H9 (cell line): Measurements from ENCODE around the gene FXYD4. TPM values are rescaled to one million over a fixed set of nuclear protein-coding genes. Genes with fewer than 3 reads are reported as not detected.

Experiments
- DNase-seq: peaks from one replicate; pipeline ENCODE4 v3.0.0-alpha.2; 2017
- H2AFZ ChIP-seq: one replicate; pipeline ENCODE4 v1.6.1; 2013; ENCODE audit warnings: mild to moderate bottlenecking, low read length, control low read depth, moderate library complexity
- H2AK5ac ChIP-seq: 2 replicates; pipeline ENCODE4 v1.6.1; 2013; ENCODE audit warnings: low read length, control low read depth, mixed read lengths; ENCODE audit not compliant: insufficient read length
- H2BK120ac ChIP-seq: one replicate; pipeline ENCODE4 v1.6.1; 2013; ENCODE audit warnings: low read depth, mild to moderate bottlenecking, low read length, control low read depth, inconsistent platforms; ENCODE audit not compliant: poor library complexity, severe bottlenecking
- H2BK12ac ChIP-seq: 2 replicates; pipeline ENCODE4 v1.6.1; 2013; ENCODE audit warnings: low read length, control low read depth, mixed read lengths, low read depth; ENCODE audit not compliant: insufficient read length
- H2BK15ac ChIP-seq: 2 replicates; pipeline ENCODE4 v1.6.1; 2013; ENCODE audit warnings: low read depth, low read length, control low read depth
- H2BK20ac ChIP-seq: one replicate; pipeline ENCODE4 v1.6.1; 2013; ENCODE audit warnings: low read depth, mild to moderate bottlenecking, low read length, control low read depth, inconsistent platforms; ENCODE audit not compliant: poor library complexity, severe bottlenecking
- H2BK5ac ChIP-seq: 2 replicates; pipeline ENCODE4 v1.6.1; 2013; ENCODE audit warnings: low read length, control low read depth, mixed read lengths; ENCODE audit not compliant: insufficient read length
- H3K14ac ChIP-seq: 2 replicates; pipeline ENCODE4 v1.6.1; 2013; ENCODE audit warnings: low read length, control low read depth; ENCODE audit not compliant: insufficient read depth
- H3K18ac ChIP-seq: 2 replicates; pipeline ENCODE4 v1.6.1; 2013; ENCODE audit warnings: low read depth, mild to moderate bottlenecking, mixed read lengths, low read length, control low read depth; ENCODE audit not compliant: insufficient read length
- H3K23ac ChIP-seq: 2 replicates; pipeline ENCODE4 v1.6.1; 2013; ENCODE audit warnings: low read length, control low read depth, mixed read lengths, low read depth; ENCODE audit not compliant: insufficient read length
- H3K23me2 ChIP-seq: 2 replicates; pipeline ENCODE4 v1.6.1; 2013; ENCODE audit warnings: low read depth, mild to moderate bottlenecking, mixed read lengths, low read length, control low read depth; ENCODE audit not compliant: insufficient read length, poor library complexity, severe bottlenecking
- H3K27ac ChIP-seq: 2 replicates; pipeline ENCODE4 v1.5.1; 2013; ENCODE audit warnings: low read length, control low read depth, mixed read lengths, low read depth; ENCODE audit not compliant: insufficient read length
- H3K27me3 ChIP-seq: 2 replicates; pipeline ENCODE4 v1.6.1; 2013; ENCODE audit warnings: low read length, control low read depth, inconsistent platforms; ENCODE audit not compliant: insufficient read depth
- H3K4ac ChIP-seq: 2 replicates; pipeline ENCODE4 v1.6.1; 2013; ENCODE audit warnings: low read depth, mild to moderate bottlenecking, control low read depth, inconsistent platforms, low read length, moderate library complexity
- H3K4me1 ChIP-seq: 2 replicates; pipeline ENCODE4 v1.6.1; 2013; ENCODE audit warnings: low read length, control low read depth, inconsistent platforms; ENCODE audit not compliant: insufficient read depth
- H3K4me2 ChIP-seq: 2 replicates; pipeline ENCODE4 v1.6.1; 2013; ENCODE audit warnings: low read length, control low read depth, mixed read lengths; ENCODE audit not compliant: insufficient read length, insufficient read depth
- H3K56ac ChIP-seq: 2 replicates; pipeline ENCODE4 v1.6.1; 2013; ENCODE audit warnings: low read depth, mild to moderate bottlenecking, mixed read lengths, low read length, control low read depth; ENCODE audit not compliant: insufficient read length
- H3K79me1 ChIP-seq: 2 replicates; pipeline ENCODE4 v1.6.1; 2013; ENCODE audit warnings: low read depth, mild to moderate bottlenecking, moderate library complexity, low read length, control low read depth, inconsistent platforms; ENCODE audit not compliant: insufficient read depth, poor library complexity, severe bottlenecking
- H3K79me2 ChIP-seq: 2 replicates; pipeline ENCODE4 v1.6.1; 2013; ENCODE audit warnings: low read length, control low read depth, inconsistent platforms; ENCODE audit not compliant: insufficient read depth
- H3K9ac ChIP-seq: 2 replicates; pipeline ENCODE4 v1.6.1; 2013; ENCODE audit warnings: low read length, control low read depth, mixed read lengths; ENCODE audit not compliant: insufficient read length; ENCODE audit errors: extremely low read depth
- H3K9me3 ChIP-seq: one replicate; pipeline ENCODE4 v1.6.1; 2013; ENCODE audit warnings: low read depth, low read length, inconsistent platforms; ENCODE audit not compliant: control insufficient read depth
- H3T11ph ChIP-seq: one replicate; pipeline ENCODE4 v1.6.1; 2013; ENCODE audit warnings: mild to moderate bottlenecking, low read length, control low read depth, inconsistent platforms
- H4K20me1 ChIP-seq: one replicate; pipeline ENCODE4 v1.6.1; 2013; ENCODE audit not compliant: control insufficient read depth, insufficient read length, insufficient read depth
- H4K5ac ChIP-seq: 2 replicates; pipeline ENCODE4 v1.6.1; 2013; ENCODE audit warnings: low read depth, mild to moderate bottlenecking, mixed read lengths, low read length, control low read depth; ENCODE audit not compliant: insufficient read length
- H4K8ac ChIP-seq: replicated peaks from 2 replicates; pipeline ENCODE4 v1.6.1; 2013; ENCODE audit warnings: low read length, control low read depth, mixed read lengths, low read depth; ENCODE audit not compliant: insufficient read length
- H4K91ac ChIP-seq: 2 replicates; pipeline ENCODE4 v1.6.1; 2013; ENCODE audit warnings: low read depth, mild to moderate bottlenecking, moderate library complexity, mixed read lengths, low read length, control low read depth; ENCODE audit not compliant: insufficient read length
- H3K27ac Mint-ChIP-seq, 3 experiments: 2 replicates in 2 of 3; 3 replicates in 1 of 3; pipeline ENCODE4 v1.8.0; 2020 to 2021; ENCODE audit warnings: mixed read lengths in 3 of 3, mild to moderate bottlenecking in 1 of 3, moderate library complexity in 1 of 3
- H3K27me3 Mint-ChIP-seq: 2 replicates; pipeline ENCODE4 v1.8.0; 2021; ENCODE audit warnings: low read depth, mild to moderate bottlenecking, moderate library complexity, mixed read lengths
- H3K36me3 Mint-ChIP-seq, 3 experiments: 2 replicates in 2 of 3; 3 replicates in 1 of 3; pipeline ENCODE4 v1.8.0; 2020 to 2021; ENCODE audit warnings: low read depth in 3 of 3, mixed read lengths in 3 of 3; ENCODE audit not compliant: insufficient read depth in 1 of 3
- H3K4me1 Mint-ChIP-seq, 2 experiments: 2 replicates each; pipeline ENCODE4 v1.8.0; 2020; ENCODE audit warnings: mixed read lengths in 2 of 2
- H3K4me3 Mint-ChIP-seq, 2 experiments: 2 replicates in 1 of 2; 3 replicates in 1 of 2; pipeline ENCODE4 v1.8.0; 2020 to 2021; ENCODE audit warnings: mild to moderate bottlenecking in 2 of 2, mixed read lengths in 2 of 2, moderate library complexity in 1 of 2
- H3K9me3 Mint-ChIP-seq, 2 experiments: 2 replicates in 1 of 2; 3 replicates in 1 of 2; pipeline ENCODE4 v1.8.0; 2020; ENCODE audit warnings: mild to moderate bottlenecking in 2 of 2, mixed read lengths in 2 of 2, moderate library complexity in 1 of 2
- CTCF ChIP-seq: fragments of 200-600 bp; sonication (generic); conservative IDR thresholded peaks from 3 replicates; pipeline ENCODE4 v1.8.0; 2021; ENCODE audit warnings: antibody characterized with exemption, mild to moderate bottlenecking
- WGBS: extraction: QIAGEN DNeasy Blood & Tissue Kit; methylation state at CpG from one replicate; pipeline ENCODE4 v1.1.7; 2013; ENCODE audit warnings: missing lambda C conversion rate, low lambda C conversion rate, mixed read lengths; ENCODE audit not compliant: insufficient read length; ENCODE audit errors: extremely low coverage; 5-methylcytosine and 5-hydroxymethylcytosine counted together
- total RNA-seq: library from RNA; stranded (reverse); gene quantifications from 2 replicates; pipeline ENCODE4 v1.2.1, GENCODE V29; 2021

FXYD4 gene
- total RNA-seq, 1 experiment from 2014 or later: not detected

- Histone ChIP-seq H2BK12ac (no peak overlapping the region), H3K79me1 (no peaks in the 10 kb centered on the region), H3K9me3 (no peaks in the 10 kb centered on the region), H3K23ac (no peak overlapping the region), H3K4me1 (0 out of 2 replicates have a peak, but pooled peaks cover 1% of the 10 kb centered on the region), H2BK5ac (no peak overlapping the region), H3K18ac (peak overlapping the region; percentile 59), H2BK20ac (no peak overlapping the region), H2AFZ (no peak overlapping the region), H3T11ph (no peak overlapping the region), H2BK15ac (no peak overlapping the region), H3K4me2 (peak overlapping the region; percentile 30), H4K5ac (no peak overlapping the region), H4K20me1 (no peaks in the 10 kb centered on the region), H3K27ac (no peak overlapping the region), H2BK120ac (no peak overlapping the region), H3K4ac (no peak overlapping the region), H3K23me2 (peaks cover 8% of the 10 kb centered on the region), H3K56ac (no peak overlapping the region), H3K14ac (peak overlapping the region; percentile 62), H2AK5ac (no peak overlapping the region), H4K91ac (no peak overlapping the region), H3K9ac (peak overlapping the region; percentile 56), H3K79me2 (no peaks in the 10 kb centered on the region), H3K27me3 (no peaks in the 10 kb centered on the region; the same call in 1 of the 2 replicates), H4K8ac (no peak overlapping the region)
- peak; percentile 99 for DNase-seq
- H3K27ac Mint-ChIP-seq: peak overlapping the region in 2 of 3 experiments; percentile 79 to 91; a peak in 1 of 7 replicates
- H3K27me3 Mint-ChIP-seq: peaks cover 7% of the 10 kb centered on the region
- H3K9me3 Mint-ChIP-seq: no peaks in the 10 kb centered on the region
- TF ChIP-seq CTCF: peak; percentile 45; the same call in 2 of the 3 replicates
- H3K4me1 Mint-ChIP-seq: peaks cover 10 to 11% of the 10 kb centered on the region in 2 experiments
- H3K36me3 Mint-ChIP-seq: no peaks in the 10 kb centered on the region; a peak in 1 of 7 replicates
- WGBS: no CpG with 5 or more reads among the region's 48 CpGs
- H3K4me3 Mint-ChIP-seq: peak overlapping the region; percentile 85
Observed at GRCh38 chr10:43362191-43362839, 9.1 kb upstream of the FXYD4 start.
